Measurements from ENCODE around the gene DBR1.

DBR1 gene

GRCh38 chr3:138113326-138113725, 61.4 kb downstream of the DBR1 start:
- no peak overlapping the region for H3K9ac ChIP-seq (ENCODE audit: low read length)
- no peaks in the 10 kb centered on the region for H3K27me3 ChIP-seq (ENCODE audit: control insufficient read depth, insufficient read depth, low read length)
- no peaks in the 10 kb centered on the region for H3K36me3 ChIP-seq (ENCODE audit: control insufficient read depth, insufficient read depth, low read length)
- no peaks in the 10 kb centered on the region for H3K9me3 ChIP-seq (ENCODE audit: control insufficient read depth, low read length)
- peaks cover 26% of the 10 kb centered on the region for H3K4me1 ChIP-seq (ENCODE audit: control insufficient read depth, insufficient read depth, low read length)
- H3K4me3 ChIP-seq (ENCODE audit: low read length): no peak overlapping the region

GRCh38 chr3:138112362-138112761, 62.4 kb downstream of the DBR1 start:
- H3K9ac ChIP-seq (ENCODE audit: low read length): no peak overlapping the region
- H3K4me3 ChIP-seq (ENCODE audit: low read length): no peak overlapping the region
- H3K9me3 ChIP-seq (ENCODE audit: control insufficient read depth, low read length): no peaks in the 10 kb centered on the region
- H3K4me1 ChIP-seq (ENCODE audit: control insufficient read depth, insufficient read depth, low read length): peaks cover 26% of the 10 kb centered on the region
- no peaks in the 10 kb centered on the region for H3K27me3 ChIP-seq (ENCODE audit: control insufficient read depth, insufficient read depth, low read length)
- no peaks in the 10 kb centered on the region for H3K36me3 ChIP-seq (ENCODE audit: control insufficient read depth, insufficient read depth, low read length)

Measured in mucosa of stomach (tissue), 1 donor.